Stimulated activated CD4-positive, alpha-beta T cell treated with anti-CD3 and anti-CD28 coated beads, Interleukin-1b, Interleukin-23, amount 100 ng/mL, for 1 hour (primary cell): ENCODE results near the gene APOB.

Experiments
- DNase-seq, 2 donors: peaks; one replicate each; pipeline ENCODE4 v3.0.0-alpha.2; 2020; ENCODE audit warnings: low read depth in 2 of 2

Gene APOB

GRCh38 chr2:21020031-21020667 lies 23.7 kb downstream of the APOB start:
- DNase-seq, result no peak

GRCh38 chr2:21019678-21020021 lies 24.2 kb downstream of the APOB start:
- DNase-seq, result no peak

GRCh38 chr2:21019000-21019677 lies 24.7 kb downstream of the APOB start:
- DNase-seq, result no peak

- no peak for DNase-seq
These were observed 25.6 kb downstream of the APOB start for GRCh38 chr2:21018290-21018689.

GRCh38 chr2:21017748-21018276 lies 26.1 kb downstream of the APOB start:
- DNase-seq, result no peak

GRCh38 chr2:21015281-21015645 lies 28.6 kb downstream of the APOB start:
- DNase-seq, result no peak

GRCh38 chr2:21014364-21015280 lies 29.3 kb downstream of the APOB start:
- no peak for DNase-seq

GRCh38 chr2:21013043-21013816 lies 30.6 kb downstream of the APOB start:
- DNase-seq, result no peak

GRCh38 chr2:21012557-21012937 lies 31.3 kb downstream of the APOB start:
- DNase-seq, result no peak

GRCh38 chr2:21011876-21012556 lies 31.9 kb downstream of the APOB start:
- no peak for DNase-seq

- no peak for DNase-seq
These were observed 32.4 kb downstream of the APOB start for GRCh38 chr2:21011453-21011852.

- no peak for DNase-seq
These were observed 32.9 kb downstream of the APOB start for GRCh38 chr2:21010813-21011439.

GRCh38 chr2:21009662-21010225 lies 34.1 kb downstream of the APOB start:
- no peak for DNase-seq

GRCh38 chr2:21008790-21009661 lies 34.8 kb downstream of the APOB start:
- no peak for DNase-seq

- DNase-seq, result no peak
These were observed 35.7 kb downstream of the APOB start for GRCh38 chr2:21008014-21008789.

- no peak for DNase-seq
These were observed 36.5 kb downstream of the APOB start for GRCh38 chr2:21007129-21008013.

- no peak for DNase-seq
These were observed 37.3 kb downstream of the APOB start for GRCh38 chr2:21006423-21007128.
